Liver (tissue), 9 donors: ENCODE data around the gene SLC25A22. TPM values are rescaled to one million over a fixed set of nuclear protein-coding genes. Genes with fewer than 3 reads are reported as not detected.

ENCODE experiments used
- DNase-seq: peaks from one replicate; pipeline ENCODE4 v3.0.0-alpha.2; 2017; ENCODE audit warnings: low spot score
- H3K27ac ChIP-seq, 2 donors: one replicate each; pipeline ENCODE4 v1.7.0; 2013; ENCODE audit warnings: inconsistent platforms in 2 of 2, low read length in 2 of 2, control low read depth in 1 of 2, low read depth in 1 of 2, mild to moderate bottlenecking in 1 of 2
- H3K27me3 ChIP-seq, 4 donors: one replicate each; pipeline versions ENCODE4 v1.6.1 to v1.7.0; 2013; ENCODE audit warnings: low read length in 3 of 4, inconsistent platforms in 1 of 4, mild to moderate bottlenecking in 1 of 4, moderate library complexity in 1 of 4; ENCODE audit not compliant: control insufficient read depth in 4 of 4, insufficient read depth in 4 of 4
- H3K36me3 ChIP-seq, 4 donors: one replicate each; pipeline versions ENCODE4 v1.6.1 to v1.7.0; 2013; ENCODE audit warnings: low read length in 3 of 4, mild to moderate bottlenecking in 3 of 4, low read depth in 1 of 4, moderate library complexity in 1 of 4; ENCODE audit not compliant: control insufficient read depth in 4 of 4, insufficient read depth in 3 of 4
- H3K4me1 ChIP-seq, 4 donors: one replicate each; pipeline versions ENCODE4 v1.6.1 to v1.7.0; 2013; ENCODE audit warnings: low read length in 3 of 4, mild to moderate bottlenecking in 3 of 4, moderate library complexity in 1 of 4; ENCODE audit not compliant: control insufficient read depth in 4 of 4, insufficient read depth in 4 of 4
- H3K4me3 ChIP-seq, 3 donors: one replicate each; pipeline versions ENCODE4 v1.6.1 to v1.7.0; 2013; ENCODE audit warnings: low read length in 3 of 3, control low read depth in 1 of 3, low read depth in 1 of 3, mild to moderate bottlenecking in 1 of 3
- H3K9ac ChIP-seq, 2 donors: one replicate each; pipeline ENCODE4 v1.7.0; 2013; ENCODE audit warnings: low read length in 2 of 2, mild to moderate bottlenecking in 2 of 2, moderate library complexity in 2 of 2, control low read depth in 1 of 2, low read depth in 1 of 2
- H3K9me3 ChIP-seq, 4 donors: one replicate each; pipeline versions ENCODE4 v1.6.1 to v1.7.0; 2013; ENCODE audit warnings: low read length in 3 of 4; ENCODE audit not compliant: control insufficient read depth in 4 of 4
- ATF3 ChIP-seq: IDR thresholded peaks from 2 replicates; pipeline ENCODE4 v1.6.1; 2016; ENCODE audit warnings: antibody characterized with exemption
- CTCF ChIP-seq: fragments of 150-350 bp; IDR thresholded peaks from 2 replicates; pipeline ENCODE4 v1.5.1; 2017; ENCODE audit warnings: improper control_type of control experiment, low read depth, low read length; ENCODE audit not compliant: missing input control
- FOXA2 ChIP-seq: IDR thresholded peaks from 2 replicates; pipeline ENCODE4 v1.6.1; 2016; ENCODE audit warnings: antibody characterized with exemption
- GABPA ChIP-seq, 2 donors: IDR thresholded peaks in 1 of 2; conservative IDR thresholded peaks in 1 of 2; 2 replicates each; pipeline ENCODE4 v1.6.1; 2016; ENCODE audit warnings: antibody characterized with exemption in 2 of 2, mild to moderate bottlenecking in 1 of 2, moderate library complexity in 1 of 2
- HNF4A ChIP-seq, 2 donors: conservative IDR thresholded peaks; 2 replicates each; pipeline ENCODE4 v1.6.1; 2016; ENCODE audit warnings: antibody characterized with exemption in 2 of 2, mild to moderate bottlenecking in 2 of 2
- HNF4G ChIP-seq: IDR thresholded peaks from 2 replicates; pipeline ENCODE4 v1.6.1; 2016; ENCODE audit warnings: antibody characterized with exemption
- JUND ChIP-seq, 2 donors: IDR thresholded peaks; 2 replicates each; pipeline ENCODE4 v1.6.1; 2016; ENCODE audit warnings: antibody characterized with exemption in 2 of 2
- MAX ChIP-seq: IDR thresholded peaks from 2 replicates; pipeline ENCODE4 v1.6.1; 2016; ENCODE audit warnings: antibody characterized with exemption
- NR2F2 ChIP-seq: IDR thresholded peaks from 2 replicates; pipeline ENCODE4 v1.6.1; 2016; ENCODE audit warnings: antibody characterized with exemption
- RAD21 ChIP-seq, 2 donors: IDR thresholded peaks; 2 replicates each; pipeline ENCODE4 v1.6.1; 2016; ENCODE audit warnings: antibody characterized with exemption in 2 of 2, mild to moderate bottlenecking in 2 of 2
- RXRA ChIP-seq, 2 donors: IDR thresholded peaks; 2 replicates each; pipeline ENCODE4 v1.6.1; 2017 to 2018; ENCODE audit warnings: antibody characterized with exemption in 2 of 2, mild to moderate bottlenecking in 1 of 2
- SP1 ChIP-seq: IDR thresholded peaks from 2 replicates; pipeline ENCODE4 v1.6.1; 2018; ENCODE audit warnings: antibody characterized with exemption, mild to moderate bottlenecking
- TAF1 ChIP-seq: conservative IDR thresholded peaks from 2 replicates; pipeline ENCODE4 v1.6.1; 2016; ENCODE audit warnings: antibody characterized with exemption, mild to moderate bottlenecking
- YY1 ChIP-seq: IDR thresholded peaks from 2 replicates; pipeline ENCODE4 v1.6.1; 2016; ENCODE audit warnings: antibody characterized with exemption, mild to moderate bottlenecking
- WGBS: extraction: QIAGEN DNeasy Blood & Tissue Kit; methylation state at CpG from one replicate; pipeline ENCODE4 v1.1.7; 2013; 5-methylcytosine and 5-hydroxymethylcytosine counted together
- polyA plus RNA-seq, 2 donors: library from polyadenylated mRNA; stranded (reverse) in 1 of 2; unstranded in 1 of 2; fragments of 200-250 nt in 1 of 2; fragments of >200 nt in 1 of 2; fragmentation: Nextera tagmentation in 1 of 2; extraction: Ambion mirVana in 1 of 2; gene quantifications; one replicate each; pipeline versions ENCODE4 v1.2.1 to v1.2.3, GENCODE V29; 2013 to 2015
- total RNA-seq, 2 donors: library from RNA; depleted of rRNA; stranded (reverse); fragments of >200 nt; gene quantifications; one replicate each; pipeline ENCODE4 v1.2.3, GENCODE V29; 2014
- donor health status: healthy.
- donor health status: healthy.
- donor health status: healthy.
- donor health status: healthy.
- donor health status: healthy.

SLC25A22 gene
- total and polyA plus RNA-seq, 4 donors: 5.3 to 26.8 (median 12.1) TPM

- TF ChIP-seq CTCF (no peak), TAF1 (no peak), NR2F2 (no peak), MAX (no peak)
Observed at GRCh38 chr11:803770-804598, 5.9 kb upstream of the SLC25A22 start (continued).

GRCh38 chr11:803467-803742 is 5.3 kb upstream of the SLC25A22 start:
- WGBS: 92% methylated on average over 8 of the region's 8 CpGs
- Histone ChIP-seq H3K4me1 (peaks cover 8 to 17% (median 15%) of the 10 kb centered on the region in 4 donors), H3K36me3 (peaks cover 0 to 5% (median 1%) of the 10 kb centered on the region in 4 donors), H3K9me3 (no peaks in the 10 kb centered on the region), H3K9ac (no peak overlapping the region), H3K27me3 (no peaks in the 10 kb centered on the region), H3K27ac (no peak overlapping the region), H3K4me3 (no peak overlapping the region)
- no peak for TF ChIP-seq CTCF
- TF ChIP-seq YY1: no peak
- no peak for TF ChIP-seq TAF1
- no peak for TF ChIP-seq SP1
- no peak for TF ChIP-seq RXRA (IDR thresholded peaks at IDR 0.05)
- TF ChIP-seq GABPA (IDR thresholded peaks at IDR 0.05 in 1 of 2, conservative IDR thresholded peaks at IDR 0.05 in 1 of 2): no peak
- no peak for TF ChIP-seq HNF4G
- no peak for TF ChIP-seq NR2F2
- no peak for TF ChIP-seq RAD21 (IDR thresholded peaks at IDR 0.05)
- TF ChIP-seq ATF3: no peak
- TF ChIP-seq JUND (IDR thresholded peaks at IDR 0.05): no peak
- no peak for TF ChIP-seq HNF4A (conservative IDR thresholded peaks at IDR 0.05)
- TF ChIP-seq FOXA2: no peak
- DNase-seq: no peak

GRCh38 chr11:802693-803466 is 4.8 kb upstream of the SLC25A22 start:
- peaks cover 0 to 5% (median 1%) of the 10 kb centered on the region in 4 donors for H3K36me3 ChIP-seq
- no peaks in the 10 kb centered on the region for H3K27me3 ChIP-seq
- TF ChIP-seq SP1: no peak
- no peak for TF ChIP-seq FOXA2
- TF ChIP-seq MAX: no peak
- WGBS: 92% methylated on average over 28 of the region's 28 CpGs
- H3K9me3 ChIP-seq: no peaks in the 10 kb centered on the region
- H3K27ac ChIP-seq: no peak overlapping the region
- peaks cover 7 to 19% (median 16%) of the 10 kb centered on the region in 4 donors for H3K4me1 ChIP-seq
- DNase-seq: no peak
- H3K4me3 ChIP-seq: no peak overlapping the region
- no peak overlapping the region for H3K9ac ChIP-seq
